Endothelial cell of umbilical vein (primary cell): ENCODE data around the gene CCDC7. TPM values are rescaled to one million over a fixed set of nuclear protein-coding genes. Genes with fewer than 3 reads are reported as not detected.

Experiments
- BruUV-seq: library from RNA; stranded (reverse); fragments of 400-500 nt; replicated peaks from 2 replicates; lab custom pipeline; 2021; lab: Mats Ljungman, UMichigan
- CTCF ChIA-PET: fragments of 300-600, 350-600 bp; sonication (Branson Sonifier 250); formaldehyde crosslinking; loops from one replicate; lab custom pipeline; 2021; ENCODE audit warnings: antibody characterized with exemption, inconsistent platforms; lab: Charles Lee
- POLR2A ChIA-PET: fragments of 300-600, 350-600 bp; sonication (Branson Sonifier 250); formaldehyde crosslinking; loops from one replicate; lab custom pipeline; 2021; ENCODE audit warnings: antibody characterized with exemption, inconsistent platforms; lab: Charles Lee
- DNase-seq: peaks from one replicate; pipeline ENCODE4 v3.0.0-alpha.2; 2011; ENCODE audit warnings: low read depth, low spot score
- FAIRE-seq: peaks from 2 replicates; lab custom pipeline; 2011; peaks lifted over from hg19 to GRCh38; lab: Jason Lieb, UNC
- H2AFZ ChIP-seq: 2 replicates; pipeline ENCODE4 v1.6.0; 2012; ENCODE audit warnings: low read depth, low read length, control low read depth, inconsistent platforms
- H3K27ac ChIP-seq: 2 replicates; pipeline ENCODE4 v1.5.1; 2011; ENCODE audit warnings: low read depth, mild to moderate bottlenecking, control low read depth, low read length, moderate library complexity; ENCODE audit not compliant: insufficient read depth
- H3K27me3 ChIP-seq, 2 experiments: 2 replicates each; pipeline versions ENCODE4 v1.6.0 to v1.6.1; 2011; ENCODE audit warnings: low read length in 2 of 2, mixed read lengths in 1 of 2; ENCODE audit not compliant: control insufficient read depth in 2 of 2, insufficient read depth in 2 of 2
- H3K36me3 ChIP-seq, 2 experiments: 2 replicates in 1 of 2; 3 replicates in 1 of 2; pipeline ENCODE4 v1.5.1; 2011; ENCODE audit warnings: low read length in 2 of 2, mild to moderate bottlenecking in 1 of 2, moderate library complexity in 1 of 2; ENCODE audit not compliant: control insufficient read depth in 2 of 2, insufficient read depth in 2 of 2; ENCODE audit errors: extremely low read depth in 1 of 2
- H3K4me1 ChIP-seq: 3 replicates; pipeline ENCODE4 v1.5.1; 2011; ENCODE audit warnings: mild to moderate bottlenecking, low read length; ENCODE audit not compliant: control insufficient read depth, insufficient read depth; ENCODE audit errors: extremely low read depth
- H3K4me2 ChIP-seq: 2 replicates; pipeline ENCODE4 v1.6.1; 2011; ENCODE audit warnings: low read length, control low read depth, mixed read lengths; ENCODE audit not compliant: insufficient read depth
- H3K4me3 ChIP-seq, 3 experiments: fragments of 200-600 bp in 1 of 3; sonication (generic), shearing (Covaris generic) in 1 of 3; replicated peaks in 1 of 3; 2 replicates each; pipeline ENCODE4 v1.5.1; 2011 to 2016; ENCODE audit warnings: control low read depth in 3 of 3, low read length in 3 of 3, mild to moderate bottlenecking in 2 of 3, inconsistent platforms in 1 of 3, low read depth in 1 of 3, moderate library complexity in 1 of 3; ENCODE audit not compliant: insufficient read depth in 1 of 3
- H3K79me2 ChIP-seq: 2 replicates; pipeline ENCODE4 v1.6.0; 2012; ENCODE audit warnings: low read length, inconsistent platforms; ENCODE audit not compliant: control insufficient read depth, insufficient read depth
- H3K9ac ChIP-seq: replicated peaks from 2 replicates; pipeline ENCODE3; 2011; ENCODE audit warnings: low read length, control low read depth; ENCODE audit not compliant: insufficient read depth; ENCODE audit errors: extremely low read depth
- H3K9me1 ChIP-seq: replicated peaks from 3 replicates; pipeline ENCODE4 v1.6.0; 2011; ENCODE audit warnings: mild to moderate bottlenecking, low read length; ENCODE audit not compliant: control insufficient read depth, insufficient read depth; ENCODE audit errors: extremely low read depth
- H3K9me3 ChIP-seq: replicated peaks from 2 replicates; pipeline ENCODE4 v1.5.1; 2012; ENCODE audit warnings: low read length, inconsistent platforms; ENCODE audit not compliant: control insufficient read depth, insufficient read depth
- H4K20me1 ChIP-seq: replicated peaks from 2 replicates; pipeline ENCODE3; 2011; ENCODE audit warnings: mild to moderate bottlenecking, low read length; ENCODE audit not compliant: control insufficient read depth, insufficient read depth; ENCODE audit errors: extremely low read depth
- CTCF ChIP-seq, 2 donors: IDR thresholded peaks; 1 replicate in 1 of 2; 2 replicates in 1 of 2; pipeline ENCODE4 v1.5.1; 2011; ENCODE audit warnings: low read length in 2 of 2, mild to moderate bottlenecking in 2 of 2, moderate library complexity in 2 of 2, control low read depth in 1 of 2, inconsistent platforms in 1 of 2, low read depth in 1 of 2; ENCODE audit not compliant: insufficient read depth in 1 of 2; ENCODE audit errors: extremely low read depth in 1 of 2
- EZH2 ChIP-seq: IDR thresholded peaks from 2 replicates; pipeline ENCODE4 v1.6.1; 2012; ENCODE audit warnings: borderline replicate concordance, low read depth, mild to moderate bottlenecking, moderate library complexity, low read length, inconsistent platforms; ENCODE audit not compliant: severe bottlenecking
- FOS ChIP-seq: IDR thresholded peaks from 2 replicates; pipeline ENCODE4 v1.6.1; 2011; ENCODE audit warnings: mild to moderate bottlenecking, low read length, moderate library complexity, borderline replicate concordance; ENCODE audit not compliant: insufficient read depth
- GATA2 ChIP-seq: IDR thresholded peaks from 2 replicates; pipeline ENCODE4 v1.7.0; 2011; ENCODE audit warnings: low read depth, mild to moderate bottlenecking, moderate library complexity, mixed read lengths, low read length; ENCODE audit not compliant: insufficient read length, insufficient read depth
- JUN ChIP-seq: IDR thresholded peaks from 2 replicates; pipeline ENCODE4 v1.6.1; 2011; ENCODE audit warnings: borderline replicate concordance, low read depth; ENCODE audit not compliant: insufficient read length, insufficient read depth
- MYC ChIP-seq: IDR thresholded peaks from one replicate; pipeline ENCODE4 v1.6.1; 2011; ENCODE audit warnings: mild to moderate bottlenecking, low read depth, low read length
- POLR2A ChIP-seq: IDR thresholded peaks from 2 replicates; pipeline ENCODE4 v1.6.1; 2012; ENCODE audit warnings: low read depth, mild to moderate bottlenecking, control low read depth, low read length
- POLR2AphosphoS5 ChIP-seq: IDR thresholded peaks from 2 replicates; pipeline ENCODE4 v1.6.1; 2012; ENCODE audit warnings: low read depth, mild to moderate bottlenecking, control low read depth, low read length, moderate library complexity; ENCODE audit not compliant: insufficient read depth
- dilution Hi-C: fragments of 300-500 bp; cut with MboI; formaldehyde crosslinking; loops from one replicate; pipeline ENCODE4 v1.15.0; 2019; ENCODE audit warnings: low sequenced_read_pairs; ENCODE audit not compliant: extremely low pct_ligation_motif_present
- intact Hi-C: fragments of 100-400 bp; cut with micrococcal nuclease; formaldehyde crosslinking; loops from one replicate; pipeline ENCODE4 v1.10.0; 2022
- polyA plus RNA-seq, 4 experiments: library from polyadenylated mRNA; depleted of rRNA in 3 of 4; stranded (reverse) in 3 of 4; unstranded in 1 of 4; fragments of >200 nt; gene quantifications; 2 replicates each; pipeline versions ENCODE4 v1.2.1 to v1.2.3, GENCODE V29; 2011 to 2012; ENCODE audit warnings: missing spikeins in 1 of 4
- total RNA-seq: library from RNA; stranded (reverse); gene quantifications from 2 replicates; pipeline ENCODE4 v1.2.3, GENCODE V29; 2021
- TF ChIP-seq, protein P1 (sequence below): IDR thresholded peaks from 2 replicates; pipeline ENCODE4 v1.6.1; 2011; ENCODE audit not compliant: insufficient read depth, insufficient read length

The CCDC7 gene
- total and polyA plus RNA-seq, 2 donors (not counting 3 experiments of a cell fraction or from before 2014, with no cell fraction given), result 0.35 to 8.2 TPM

GRCh38 chr10:32906595-32906994 lies 460.7 kb downstream of the CCDC7 start:
- Histone ChIP-seq H3K27ac (no peak overlapping the region), H4K20me1 (no peaks in the 10 kb centered on the region), H3K4me2 (no peak overlapping the region), H3K79me2 (peaks cover 29% of the 10 kb centered on the region), H3K36me3 (peaks cover 12 to 53% of the 10 kb centered on the region in 2 experiments), H3K9me3 (no peaks in the 10 kb centered on the region), H3K9ac (no peak overlapping the region), H3K27me3 (no peaks in the 10 kb centered on the region), H3K4me1 (no peaks in the 10 kb centered on the region), H3K4me3 (no peak overlapping the region), H3K9me1 (no peaks in the 10 kb centered on the region), H2AFZ (no peak overlapping the region)
- DNase-seq (no peak), FAIRE-seq (no peak)
- intact Hi-C loops (no loop called here), dilution Hi-C loops (no loop called here)
- CTCF ChIA-PET, result interaction anchor here (1.0 to 2.0 kb wide), 2 partner anchors 21 to 102 kb away, joined by 3 to 5 read pairs; no protein-coding TSS in a partner anchor
- POLR2A ChIA-PET, result no interaction called here
- BruUV-seq, result no TSS peak
- TF ChIP-seq EZH2, result no peak
- TF ChIP-seq, protein P1, sequence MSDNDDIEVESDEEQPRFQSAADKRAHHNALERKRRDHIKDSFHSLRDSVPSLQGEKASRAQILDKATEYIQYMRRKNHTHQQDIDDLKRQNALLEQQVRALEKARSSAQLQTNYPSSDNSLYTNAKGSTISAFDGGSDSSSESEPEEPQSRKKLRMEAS, result no peak
- no peak for TF ChIP-seq JUN
- no peak for TF ChIP-seq POLR2AphosphoS5
- TF ChIP-seq MYC, result no peak
- no peak for TF ChIP-seq CTCF (IDR thresholded peaks at IDR 0.05; ENCODE audit: extremely low read depth in 1 of 2, insufficient read depth in 1 of 2, low read depth in 1 of 2, low read length in 2 of 2)
- TF ChIP-seq FOS, result no peak
- TF ChIP-seq POLR2A, result no peak
- TF ChIP-seq GATA2, result no peak
